ENCODE data around the gene BAD.

DNA sequence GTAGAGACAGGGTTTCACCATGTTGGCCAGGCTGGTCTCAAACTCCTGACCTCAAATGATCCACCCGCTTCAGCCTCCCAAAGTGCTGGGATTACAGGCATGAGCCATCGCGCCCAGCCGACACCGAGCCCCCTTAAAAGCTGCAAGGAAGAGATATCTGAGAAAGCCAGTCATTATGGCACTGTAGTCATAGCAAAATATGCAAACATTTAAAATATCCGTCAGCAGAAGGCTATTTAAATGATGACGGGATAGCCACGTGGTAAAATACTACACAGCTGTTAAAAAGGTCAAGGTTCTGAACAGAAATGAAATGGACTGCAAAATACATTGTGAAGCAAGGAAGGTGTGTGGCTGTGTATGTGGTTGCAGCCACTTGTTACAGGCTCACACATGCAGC, 49.1 kb upstream of the BAD start:
- TF ChIP-seq, protein P1, sequence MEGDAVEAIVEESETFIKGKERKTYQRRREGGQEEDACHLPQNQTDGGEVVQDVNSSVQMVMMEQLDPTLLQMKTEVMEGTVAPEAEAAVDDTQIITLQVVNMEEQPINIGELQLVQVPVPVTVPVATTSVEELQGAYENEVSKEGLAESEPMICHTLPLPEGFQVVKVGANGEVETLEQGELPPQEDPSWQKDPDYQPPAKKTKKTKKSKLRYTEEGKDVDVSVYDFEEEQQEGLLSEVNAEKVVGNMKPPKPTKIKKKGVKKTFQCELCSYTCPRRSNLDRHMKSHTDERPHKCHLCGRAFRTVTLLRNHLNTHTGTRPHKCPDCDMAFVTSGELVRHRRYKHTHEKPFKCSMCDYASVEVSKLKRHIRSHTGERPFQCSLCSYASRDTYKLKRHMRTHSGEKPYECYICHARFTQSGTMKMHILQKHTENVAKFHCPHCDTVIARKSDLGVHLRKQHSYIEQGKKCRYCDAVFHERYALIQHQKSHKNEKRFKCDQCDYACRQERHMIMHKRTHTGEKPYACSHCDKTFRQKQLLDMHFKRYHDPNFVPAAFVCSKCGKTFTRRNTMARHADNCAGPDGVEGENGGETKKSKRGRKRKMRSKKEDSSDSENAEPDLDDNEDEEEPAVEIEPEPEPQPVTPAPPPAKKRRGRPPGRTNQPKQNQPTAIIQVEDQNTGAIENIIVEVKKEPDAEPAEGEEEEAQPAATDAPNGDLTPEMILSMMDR (conservative IDR thresholded peaks at IDR 0.05) = no peak
- TF ChIP-seq ZFX (IDR thresholded peaks at IDR 0.05) = no peak
